ENCODE results near the gene NELL1. TPM values are rescaled to one million over a fixed set of nuclear protein-coding genes. Genes with fewer than 3 reads are reported as not detected.

NELL1 gene
- total and polyA plus RNA-seq, 3 experiments from 2014 or later: not detected

GRCh38 chr11:20715931-20716330, 46.5 kb downstream of the NELL1 start:
- Histone ChIP-seq H3K4me3 (ENCODE audit: low read length) (no peak overlapping the region), H3K9me3 (ENCODE audit: low read length) (no peaks in the 10 kb centered on the region), H3K27me3 (ENCODE audit: insufficient read depth, low read length, poor library complexity, severe bottlenecking) (no peaks in the 10 kb centered on the region), H3K36me3 (ENCODE audit: insufficient read depth, low read length) (no peaks in the 10 kb centered on the region), H3K27ac (ENCODE audit: low read depth, low read length) (no peak overlapping the region), H3K4me1 (ENCODE audit: insufficient read depth, low read length) (no peaks in the 10 kb centered on the region)
- peaks cover 0 to 10% (median 5%) of the 10 kb centered on the region in 5 donors for H3K9me3 Mint-ChIP-seq
- no peak overlapping the region for H3K27ac Mint-ChIP-seq
- POLR2A ChIA-PET: no interaction called here
- CTCF ChIA-PET: no interaction called here
- no peaks in the 10 kb centered on the region for H3K4me1 Mint-ChIP-seq
- no peaks in the 10 kb centered on the region for H3K27me3 Mint-ChIP-seq
- no peak for DNase-seq
- no peak overlapping the region for H3K4me3 Mint-ChIP-seq
- no peaks in the 10 kb centered on the region for H3K36me3 Mint-ChIP-seq

- no peak overlapping the region for H3K27ac Mint-ChIP-seq
- no peaks in the 10 kb centered on the region for H3K27me3 Mint-ChIP-seq
- H3K36me3 ChIP-seq (ENCODE audit: insufficient read depth, low read length): no peaks in the 10 kb centered on the region
- H3K36me3 Mint-ChIP-seq: no peaks in the 10 kb centered on the region
- H3K4me3 ChIP-seq (ENCODE audit: low read length): no peak overlapping the region
- ChIA-PET POLR2A (no interaction called here), CTCF (no interaction called here)
- no peaks in the 10 kb centered on the region for H3K9me3 ChIP-seq (ENCODE audit: low read length)
- no peaks in the 10 kb centered on the region for H3K27me3 ChIP-seq (ENCODE audit: insufficient read depth, low read length, poor library complexity, severe bottlenecking)
- H3K4me1 ChIP-seq (ENCODE audit: insufficient read depth, low read length): no peaks in the 10 kb centered on the region
- no peak for DNase-seq
- H3K4me3 Mint-ChIP-seq: no peak overlapping the region
- no peak overlapping the region for H3K27ac ChIP-seq (ENCODE audit: low read depth, low read length)
- peaks cover 0 to 15% (median 0%) of the 10 kb centered on the region in 5 donors for H3K9me3 Mint-ChIP-seq
- H3K4me1 Mint-ChIP-seq: no peaks in the 10 kb centered on the region
These were observed 50.4 kb downstream of the NELL1 start for GRCh38 chr11:20719821-20720220.

- Mint-ChIP-seq H3K4me1 (no peaks in the 10 kb centered on the region), H3K27ac (no peak overlapping the region), H3K4me3 (no peak overlapping the region), H3K9me3 (peaks cover 0 to 24% (median 3%) of the 10 kb centered on the region in 5 donors), H3K36me3 (no peaks in the 10 kb centered on the region), H3K27me3 (no peaks in the 10 kb centered on the region)
- Histone ChIP-seq H3K4me1 (ENCODE audit: insufficient read depth, low read length) (no peaks in the 10 kb centered on the region), H3K4me3 (ENCODE audit: low read length) (no peak overlapping the region), H3K9me3 (ENCODE audit: low read length) (no peaks in the 10 kb centered on the region), H3K36me3 (ENCODE audit: insufficient read depth, low read length) (no peaks in the 10 kb centered on the region), H3K27ac (ENCODE audit: low read depth, low read length) (no peak overlapping the region), H3K27me3 (ENCODE audit: insufficient read depth, low read length, poor library complexity, severe bottlenecking) (no peaks in the 10 kb centered on the region)
- no peak for DNase-seq
- CTCF ChIA-PET: no interaction called here
- POLR2A ChIA-PET: no interaction called here
These were observed 54.0 kb downstream of the NELL1 start for GRCh38 chr11:20723366-20723765.

- Mint-ChIP-seq H3K4me1 (no peaks in the 10 kb centered on the region), H3K27ac (no peak overlapping the region), H3K27me3 (peaks cover 0 to 3% of the 10 kb centered on the region in 2 donors), H3K9me3 (peaks cover 3 to 13% (median 9%) of the 10 kb centered on the region in 5 donors), H3K4me3 (no peak overlapping the region), H3K36me3 (no peaks in the 10 kb centered on the region)
- no peak for DNase-seq
- H3K4me1 ChIP-seq (ENCODE audit: insufficient read depth, low read length): no peaks in the 10 kb centered on the region
- no peaks in the 10 kb centered on the region for H3K27me3 ChIP-seq (ENCODE audit: insufficient read depth, low read length, poor library complexity, severe bottlenecking)
- H3K36me3 ChIP-seq (ENCODE audit: insufficient read depth, low read length): no peaks in the 10 kb centered on the region
- CTCF ChIA-PET: no interaction called here
- POLR2A ChIA-PET: no interaction called here
- no peaks in the 10 kb centered on the region for H3K9me3 ChIP-seq (ENCODE audit: low read length)
- H3K4me3 ChIP-seq (ENCODE audit: low read length): no peak overlapping the region
- H3K27ac ChIP-seq (ENCODE audit: low read depth, low read length): no peak overlapping the region
These were observed 60.3 kb downstream of the NELL1 start for GRCh38 chr11:20729597-20730105.

- ChIA-PET POLR2A (no interaction called here), CTCF (no interaction called here)
- peaks cover 3 to 8% (median 6%) of the 10 kb centered on the region in 5 donors for H3K9me3 Mint-ChIP-seq
- H3K27ac ChIP-seq (ENCODE audit: low read depth, low read length): no peak overlapping the region
- no peaks in the 10 kb centered on the region for H3K4me1 ChIP-seq (ENCODE audit: insufficient read depth, low read length)
- no peak overlapping the region for H3K27ac Mint-ChIP-seq
- H3K36me3 Mint-ChIP-seq: no peaks in the 10 kb centered on the region
- peaks cover 0 to 3% of the 10 kb centered on the region in 2 donors for H3K27me3 Mint-ChIP-seq
- no peaks in the 10 kb centered on the region for H3K9me3 ChIP-seq (ENCODE audit: low read length)
- H3K4me1 Mint-ChIP-seq: no peaks in the 10 kb centered on the region
- no peak overlapping the region for H3K4me3 Mint-ChIP-seq
- no peaks in the 10 kb centered on the region for H3K36me3 ChIP-seq (ENCODE audit: insufficient read depth, low read length)
- no peaks in the 10 kb centered on the region for H3K27me3 ChIP-seq (ENCODE audit: insufficient read depth, low read length, poor library complexity, severe bottlenecking)
- H3K4me3 ChIP-seq (ENCODE audit: low read length): no peak overlapping the region
- DNase-seq: no peak
These were observed 62.4 kb downstream of the NELL1 start for GRCh38 chr11:20731676-20732215.

GRCh38 chr11:20739107-20739506, 69.7 kb downstream of the NELL1 start:
- CTCF ChIA-PET: no interaction called here
- no peaks in the 10 kb centered on the region for H3K9me3 ChIP-seq (ENCODE audit: low read length)
- H3K4me3 Mint-ChIP-seq: no peak overlapping the region

GRCh38 chr11:20739577-20739976, 70.2 kb downstream of the NELL1 start:
- Histone ChIP-seq H3K27me3 (ENCODE audit: insufficient read depth, low read length, poor library complexity, severe bottlenecking) (no peaks in the 10 kb centered on the region), H3K9me3 (ENCODE audit: low read length) (no peaks in the 10 kb centered on the region), H3K4me3 (ENCODE audit: low read length) (no peak overlapping the region), H3K27ac (ENCODE audit: low read depth, low read length) (no peak overlapping the region), H3K36me3 (ENCODE audit: insufficient read depth, low read length) (no peaks in the 10 kb centered on the region), H3K4me1 (ENCODE audit: insufficient read depth, low read length) (no peaks in the 10 kb centered on the region)
- ChIA-PET POLR2A (no interaction called here), CTCF (no interaction called here)
- Mint-ChIP-seq H3K27me3 (no peaks in the 10 kb centered on the region), H3K4me1 (no peaks in the 10 kb centered on the region), H3K4me3 (no peak overlapping the region), H3K9me3 (peaks cover 0 to 3% (median 0%) of the 10 kb centered on the region in 5 donors), H3K27ac (no peak overlapping the region), H3K36me3 (no peaks in the 10 kb centered on the region)
- no peak for DNase-seq

More at GRCh38 chr11:20739107-20739506, 69.7 kb downstream of the NELL1 start:
- H3K27me3 ChIP-seq (ENCODE audit: insufficient read depth, low read length, poor library complexity, severe bottlenecking): no peaks in the 10 kb centered on the region
- H3K4me3 ChIP-seq (ENCODE audit: low read length): no peak overlapping the region
- Mint-ChIP-seq H3K27me3 (no peaks in the 10 kb centered on the region), H3K9me3 (peaks cover 0 to 3% (median 0%) of the 10 kb centered on the region in 5 donors), H3K4me1 (no peaks in the 10 kb centered on the region), H3K36me3 (no peaks in the 10 kb centered on the region), H3K27ac (no peak overlapping the region)
- H3K4me1 ChIP-seq (ENCODE audit: insufficient read depth, low read length): no peaks in the 10 kb centered on the region
- H3K36me3 ChIP-seq (ENCODE audit: insufficient read depth, low read length): no peaks in the 10 kb centered on the region
- DNase-seq: no peak
- POLR2A ChIA-PET: no interaction called here
- no peak overlapping the region for H3K27ac ChIP-seq (ENCODE audit: low read depth, low read length)

GRCh38 chr11:20754933-20755332, 85.5 kb downstream of the NELL1 start:
- Histone ChIP-seq H3K27ac (ENCODE audit: low read depth, low read length) (no peak overlapping the region), H3K4me3 (ENCODE audit: low read length) (no peak overlapping the region), H3K27me3 (ENCODE audit: insufficient read depth, low read length, poor library complexity, severe bottlenecking) (no peaks in the 10 kb centered on the region), H3K4me1 (ENCODE audit: insufficient read depth, low read length) (no peaks in the 10 kb centered on the region), H3K36me3 (ENCODE audit: insufficient read depth, low read length) (no peaks in the 10 kb centered on the region), H3K9me3 (ENCODE audit: low read length) (no peaks in the 10 kb centered on the region)
- H3K27ac Mint-ChIP-seq: no peak overlapping the region
- no peaks in the 10 kb centered on the region for H3K27me3 Mint-ChIP-seq
- CTCF ChIA-PET: no interaction called here
- DNase-seq: no peak
- H3K9me3 Mint-ChIP-seq: peaks cover 4 to 7% (median 4%) of the 10 kb centered on the region in 5 donors
- no peaks in the 10 kb centered on the region for H3K36me3 Mint-ChIP-seq
- no peak overlapping the region for H3K4me3 Mint-ChIP-seq
- POLR2A ChIA-PET: no interaction called here
- no peaks in the 10 kb centered on the region for H3K4me1 Mint-ChIP-seq

Measured in CD8-positive, alpha-beta memory T cell (primary cell).